A549 (cell line): ENCODE measurements around the gene IL18BP. TPM values are rescaled to one million over a fixed set of nuclear protein-coding genes. Genes with fewer than 3 reads are reported as not detected.

Experiments
- ATAC-seq, 2 experiments: fragments of 200-7000 bp in 1 of 2; fragments of >200 bp in 1 of 2; cut with Nextera tagmentation in 1 of 2; cut with Tn5 transposase in 1 of 2; 3 replicates each; pipeline versions ENCODE4 v1.8.0 to v1.9.1; 2018 to 2020; ENCODE audit warnings: mild to moderate bottlenecking in 1 of 2, moderate library complexity in 1 of 2
- CTCF ChIA-PET: fragments of 300-600 bp; sonication (Branson Sonifier 250); formaldehyde crosslinking; extraction: SDS; loops from one replicate; lab custom pipeline; 2021; ENCODE audit warnings: antibody characterized with exemption, inconsistent platforms; lab: Yijun Ruan, JAX
- POLR2A ChIA-PET: fragments of 350-600 bp; formaldehyde crosslinking; extraction: SDS; loops from one replicate; lab custom pipeline; 2021; ENCODE audit warnings: antibody characterized with exemption, inconsistent platforms; lab: Yijun Ruan, JAX
- DNase-seq, 2 experiments: peaks; one replicate each; pipeline versions ENCODE4 v3.0.0 to v3.0.0-alpha.2; 2011 to 2016; ENCODE audit warnings: low read depth in 1 of 2, low spot score in 1 of 2
- FAIRE-seq: peaks from 2 replicates; lab custom pipeline; 2011; peaks lifted over from hg19 to GRCh38; lab: Jason Lieb, UNC
- H3K27ac ChIP-seq, 2 experiments: fragments of >200 bp; sonication (Bioruptor Twin); formaldehyde crosslinking; 3 replicates each; pipeline ENCODE4 v1.5.1; 2016 to 2017
- H3K4me1 ChIP-seq: fragments of >200 bp; sonication (Bioruptor Twin); formaldehyde crosslinking; 3 replicates; pipeline ENCODE4 v1.6.1; 2016
- H3K4me2 ChIP-seq: fragments of >200 bp; sonication (Bioruptor Twin); formaldehyde crosslinking; 3 replicates; pipeline ENCODE4 v1.6.1; 2016
- H3K4me3 ChIP-seq: fragments of >200 bp; sonication (Bioruptor Twin); formaldehyde crosslinking; 3 replicates; pipeline ENCODE4 v1.5.1; 2016
- H3K9me3 ChIP-seq: fragments of >200 bp; sonication (Bioruptor Twin); formaldehyde crosslinking; 3 replicates; pipeline ENCODE4 v1.6.1; 2016
- CBX8 ChIP-seq: fragments of 200-600 bp; sonication (generic); IDR thresholded peaks from 2 replicates; pipeline ENCODE4 v1.6.1; 2016
- CTCF ChIP-seq: fragments of >200 bp; sonication (Bioruptor Twin); formaldehyde crosslinking; IDR thresholded peaks from 3 replicates; pipeline ENCODE4 v1.5.1; 2016
- EHF ChIP-seq: fragments of 250-450 bp; sonication (Bioruptor Pico); IDR thresholded peaks from 2 replicates; pipeline ENCODE4 v1.5.0; 2020; ENCODE audit warnings: mild to moderate bottlenecking
- GATA3 ChIP-seq: IDR thresholded peaks from 2 replicates; pipeline ENCODE4 v1.6.1; 2012; ENCODE audit warnings: borderline replicate concordance
- HEYL ChIP-seq: fragments of 250-450 bp; sonication (Bioruptor Pico); IDR thresholded peaks from 2 replicates; pipeline ENCODE4 v1.8.0; 2021; ENCODE audit warnings: mild to moderate bottlenecking, moderate library complexity
- JUN ChIP-seq, 2 experiments: fragments of >200 bp; sonication (Bioruptor Twin); formaldehyde crosslinking; IDR thresholded peaks; 2 replicates in 1 of 2; 3 replicates in 1 of 2; pipeline ENCODE4 v1.6.1; 2016 to 2017
- KDM5A ChIP-seq: fragments of 200-600 bp; sonication (generic); IDR thresholded peaks from 2 replicates; pipeline ENCODE4 v1.6.1; 2016; ENCODE audit warnings: antibody characterized with exemption, mild to moderate bottlenecking
- MAZ ChIP-seq: fragments of 150-350 bp; IDR thresholded peaks from 2 replicates; pipeline ENCODE4 v1.6.1; 2014; ENCODE audit warnings: antibody characterized with exemption, low read depth, low read length, borderline replicate concordance
- NFE2L2 ChIP-seq: fragments of 150-350 bp; conservative IDR thresholded peaks from 2 replicates; pipeline ENCODE4 v1.6.1; 2014; ENCODE audit warnings: low read length
- POLR2AphosphoS2 ChIP-seq: conservative IDR thresholded peaks from 2 replicates; pipeline ENCODE4 v1.6.1; 2012; ENCODE audit warnings: low read length, improper control_type of control experiment, inconsistent platforms
- SREBF2 ChIP-seq: fragments of 450-650 bp; IDR thresholded peaks from 2 replicates; pipeline ENCODE4 v1.6.1; 2014; ENCODE audit warnings: mild to moderate bottlenecking, moderate library complexity
- TP53 ChIP-seq: fragments of 250-450 bp; sonication (Bioruptor Pico); IDR thresholded peaks from 2 replicates; pipeline ENCODE4 v1.5.0; 2021; ENCODE audit warnings: mild to moderate bottlenecking, moderate library complexity
- ZFP36 ChIP-seq: fragments of 450-650 bp; IDR thresholded peaks from 2 replicates; pipeline ENCODE4 v1.6.1; 2014; ENCODE audit warnings: borderline replicate concordance; ENCODE audit not compliant: partially characterized antibody
- WGBS: methylation state at CpG from one replicate; pipeline ENCODE4 v1.1.6; 2017; ENCODE audit errors: missing lambda C conversion rate; 5-methylcytosine and 5-hydroxymethylcytosine counted together
- polyA plus RNA-seq, 4 experiments: library from polyadenylated mRNA; depleted of rRNA in 3 of 4; stranded (reverse); fragments of >200 nt; fragmentation: RNase III in 1 of 4; extraction: RNeasy Plus Mini Kit Qiagen cat#74134 plus additional on column Dnase treatment in 1 of 4; gene quantifications; 2 replicates in 3 of 4; 3 replicates in 1 of 4; pipeline ENCODE4 v1.2.3, GENCODE V29; 2011 to 2017
- TF ChIP-seq, protein P1 (sequence below): fragments of 250-450 bp; sonication (Bioruptor Pico); IDR thresholded peaks from 2 replicates; pipeline ENCODE4 v1.5.0; 2020; ENCODE audit warnings: low read depth, mild to moderate bottlenecking, moderate library complexity
- TF ChIP-seq, protein P2 (sequence below): fragments of >200 bp; sonication (Bioruptor Twin); formaldehyde crosslinking; IDR thresholded peaks from 2 replicates; pipeline ENCODE4 v1.6.1; 2016
- TF ChIP-seq, protein P3 (sequence below): fragments of 250-450 bp; sonication (Bioruptor Pico); IDR thresholded peaks from 2 replicates; pipeline ENCODE4 v1.5.0; 2021; ENCODE audit warnings: mild to moderate bottlenecking, moderate library complexity, borderline replicate concordance

The IL18BP gene
- polyA plus RNA-seq, 2 of the 4 experiments (the other 2 are of a cell fraction), result 6.0 to 7.6 TPM

DNA sequence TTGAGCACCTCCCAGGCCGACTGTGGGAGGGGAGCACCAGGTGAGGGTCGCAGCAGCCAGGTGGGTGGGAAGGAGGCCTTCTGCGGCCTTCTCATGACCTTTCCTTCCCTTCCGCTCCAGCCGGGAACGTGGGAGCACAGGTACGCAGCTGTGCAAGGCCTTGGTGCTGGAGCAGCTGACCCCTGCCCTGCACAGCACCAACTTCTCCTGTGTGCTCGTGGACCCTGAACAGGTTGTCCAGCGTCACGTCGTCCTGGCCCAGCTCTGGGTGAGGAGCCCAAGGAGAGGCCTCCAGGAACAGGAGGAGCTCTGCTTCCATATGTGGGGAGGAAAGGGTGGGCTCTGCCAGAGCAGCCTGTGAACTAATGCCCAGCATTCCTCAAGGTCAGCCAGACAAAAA, 2.6 kb downstream of the IL18BP start:
- TF ChIP-seq KDM5A (no peak), TP53 (CRISPR knock-in tag) (no peak), NFE2L2 (no peak), SREBF2 (no peak), GATA3 (no peak), EHF (CRISPR knock-in tag) (no peak)
- 86% methylated on average over 8 of the region's 11 CpGs for WGBS
- no peak for ATAC-seq
- Histone ChIP-seq H3K27ac (no peak overlapping the region), H3K9me3 (no peaks in the 10 kb centered on the region), H3K4me2 (no peak overlapping the region), H3K4me3 (no peak overlapping the region), H3K4me1 (0 out of 3 replicates have a peak, but pooled peaks cover 11% of the 10 kb centered on the region)
- POLR2A ChIA-PET, result no interaction called here
- CTCF ChIA-PET, result interaction anchor here (1.0 to 4.8 kb wide), 2 partner anchors 23 to 24 kb away, joined by 4 to 21 read pairs; no protein-coding TSS in a partner anchor
- DNase-seq, result no peak
- FAIRE-seq, result no peak

DNA sequence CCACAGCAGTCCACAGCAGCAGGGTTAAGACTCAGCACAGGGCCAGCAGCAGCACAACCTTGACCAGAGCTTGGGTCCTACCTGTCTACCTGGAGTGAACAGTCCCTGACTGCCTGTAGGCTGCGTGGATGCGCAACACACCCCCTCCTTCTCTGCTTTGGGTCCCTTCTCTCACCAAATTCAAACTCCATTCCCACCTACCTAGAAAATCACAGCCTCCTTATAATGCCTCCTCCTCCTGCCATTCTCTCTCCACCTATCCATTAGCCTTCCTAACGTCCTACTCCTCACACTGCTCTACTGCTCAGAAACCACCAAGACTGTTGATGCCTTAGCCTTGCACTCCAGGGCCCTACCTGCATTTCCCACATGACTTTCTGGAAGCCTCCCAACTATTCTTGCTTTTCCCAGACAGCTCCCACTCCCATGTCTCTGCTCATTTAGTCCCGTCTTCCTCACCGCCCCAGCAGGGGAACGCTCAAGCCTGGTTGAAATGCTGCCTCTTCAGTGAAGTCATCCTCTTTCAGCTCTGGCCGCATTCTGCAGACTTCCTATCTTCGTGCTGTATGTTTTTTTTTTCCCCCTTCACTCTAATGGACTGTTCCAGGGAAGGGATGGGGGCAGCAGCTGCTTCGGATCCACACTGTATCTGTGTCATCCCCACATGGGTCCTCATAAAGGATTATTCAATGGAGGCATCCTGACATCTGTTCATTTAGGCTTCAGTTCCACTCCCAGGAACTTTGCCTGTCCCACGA, 3.3 kb downstream of the IL18BP start:
- Histone ChIP-seq H3K4me1 (0 out of 3 replicates have a peak, but pooled peaks cover 11% of the 10 kb centered on the region), H3K27ac (no peak overlapping the region), H3K9me3 (no peaks in the 10 kb centered on the region), H3K4me2 (no peak overlapping the region), H3K4me3 (no peak overlapping the region)
- DNase-seq (no peak), ATAC-seq (no peak; a peak in 1 of 6 replicates), FAIRE-seq (no peak)
- POLR2A ChIA-PET, result no interaction called here
- CTCF ChIA-PET, result interaction anchor here (1.0 to 4.8 kb wide), 3 partner anchors 14 to 24 kb away, joined by 4 to 21 read pairs (median 10); no protein-coding TSS in a partner anchor
- 85% methylated on average over 10 of the region's 10 CpGs for WGBS
- TF ChIP-seq, protein P1, sequence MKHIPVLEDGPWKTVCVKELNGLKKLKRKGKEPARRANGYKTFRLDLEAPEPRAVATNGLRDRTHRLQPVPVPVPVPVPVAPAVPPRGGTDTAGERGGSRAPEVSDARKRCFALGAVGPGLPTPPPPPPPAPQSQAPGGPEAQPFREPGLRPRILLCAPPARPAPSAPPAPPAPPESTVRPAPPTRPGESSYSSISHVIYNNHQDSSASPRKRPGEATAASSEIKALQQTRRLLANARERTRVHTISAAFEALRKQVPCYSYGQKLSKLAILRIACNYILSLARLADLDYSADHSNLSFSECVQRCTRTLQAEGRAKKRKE, result no peak
- TF ChIP-seq JUN (IDR thresholded peaks at IDR 0.05), result peak in 1 of 2 experiments; percentile 11; a peak in 1 of 5 replicates
- TF ChIP-seq MAZ, result no peak
- TF ChIP-seq CBX8, result no peak
- no peak for TF ChIP-seq HEYL (CRISPR knock-in tag)
- no peak for TF ChIP-seq CTCF

GRCh38 chr11:72002841-72003775, 4.4 kb downstream of the IL18BP start:
- H3K4me2 ChIP-seq, result no peak overlapping the region
- FAIRE-seq, result no peak
- POLR2A ChIA-PET, result no interaction called here
- 0 out of 3 replicates have a peak, but pooled peaks cover 11% of the 10 kb centered on the region for H3K4me1 ChIP-seq
- DNase-seq, result no peak
- CTCF ChIA-PET, result interaction anchor here (0.6 to 4.8 kb wide), 6 partner anchors 13 to 243 kb away, joined by 3 to 21 read pairs (median 6); partner anchors contain the start of genes RNF121 and XNDC1N
- no peak overlapping the region for H3K4me3 ChIP-seq
- H3K27ac ChIP-seq, result no peak overlapping the region
- 85% methylated on average over 7 of the region's 12 CpGs for WGBS
- no peaks in the 10 kb centered on the region for H3K9me3 ChIP-seq
- TF ChIP-seq ZFP36, result no peak
- TF ChIP-seq, protein P2, sequence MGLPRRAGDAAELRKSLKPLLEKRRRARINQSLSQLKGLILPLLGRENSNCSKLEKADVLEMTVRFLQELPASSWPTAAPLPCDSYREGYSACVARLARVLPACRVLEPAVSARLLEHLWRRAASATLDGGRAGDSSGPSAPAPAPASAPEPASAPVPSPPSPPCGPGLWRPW, result no peak
- TF ChIP-seq CBX8, result no peak
- 0 out of 5 replicates have a peak, but pooled peaks of 1 of the 2 experiments have one; percentile 2 for TF ChIP-seq JUN (IDR thresholded peaks at IDR 0.05)
- TF ChIP-seq, protein P3, sequence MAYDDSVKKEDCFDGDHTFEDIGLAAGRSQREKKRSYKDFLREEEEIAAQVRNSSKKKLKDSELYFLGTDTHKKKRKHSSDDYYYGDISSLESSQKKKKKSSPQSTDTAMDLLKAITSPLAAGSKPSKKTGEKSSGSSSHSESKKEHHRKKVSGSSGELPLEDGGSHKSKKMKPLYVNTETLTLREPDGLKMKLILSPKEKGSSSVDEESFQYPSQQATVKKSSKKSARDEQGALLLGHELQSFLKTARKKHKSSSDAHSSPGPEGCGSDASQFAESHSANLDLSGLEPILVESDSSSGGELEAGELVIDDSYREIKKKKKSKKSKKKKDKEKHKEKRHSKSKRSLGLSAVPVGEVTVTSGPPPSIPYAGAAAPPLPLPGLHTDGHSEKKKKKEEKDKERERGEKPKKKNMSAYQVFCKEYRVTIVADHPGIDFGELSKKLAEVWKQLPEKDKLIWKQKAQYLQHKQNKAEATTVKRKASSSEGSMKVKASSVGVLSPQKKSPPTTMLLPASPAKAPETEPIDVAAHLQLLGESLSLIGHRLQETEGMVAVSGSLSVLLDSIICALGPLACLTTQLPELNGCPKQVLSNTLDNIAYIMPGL (CRISPR knock-in tag), result no peak
- no peak; the same call in 1 of the 2 replicates for TF ChIP-seq POLR2AphosphoS2
- peak in 1 of 2 experiments; percentile 4; a peak in 2 of 6 replicates for ATAC-seq
